ENCODE data around the gene PICALM. TPM values are rescaled to one million over a fixed set of nuclear protein-coding genes. Genes with fewer than 3 reads are reported as not detected.

Gene PICALM
- total and polyA plus RNA-seq, 2 of the 4 experiments (the other 2 are of a cell fraction): 235 to 453 TPM

GRCh38 chr11:85974122-85974521 is 94.8 kb downstream of the PICALM start:
- Histone ChIP-seq H2BK20ac (ENCODE audit: low read depth, low read length) (no peak overlapping the region), H3K9ac (ENCODE audit: low read depth, low read length) (no peak overlapping the region), H2BK5ac (ENCODE audit: low read depth, low read length, poor library complexity, severe bottlenecking) (no peak overlapping the region), H3K27me3 (ENCODE audit: control insufficient read depth, insufficient read depth, low read length) (no peaks in the 10 kb centered on the region), H3K4ac (ENCODE audit: low read depth, low read length) (no peak overlapping the region), H3K79me1 (ENCODE audit: low read depth in 1 of 2, low read length in 2 of 2) (peaks cover 26 to 56% of the 10 kb centered on the region in 2 experiments), H3K14ac (replicated peaks; ENCODE audit: low read depth, low read length) (no peak overlapping the region), H3K4me2 (ENCODE audit: low read depth, low read length) (no peak overlapping the region), H3K18ac (ENCODE audit: low read depth, low read length) (no peak overlapping the region), H3K4me1 (ENCODE audit: control insufficient read depth, insufficient read depth, low read length) (peaks cover 2% of the 10 kb centered on the region), H4K5ac (ENCODE audit: low read depth, low read length) (no peak overlapping the region), H3K23ac (ENCODE audit: low read depth, low read length) (no peak overlapping the region), H4K20me1 (ENCODE audit: insufficient read depth, low read length) (peaks cover 18% of the 10 kb centered on the region), H3K36me3 (ENCODE audit: control insufficient read depth, insufficient read depth, low read length) (peaks cover 30% of the 10 kb centered on the region), H2AK9ac (replicated peaks; ENCODE audit: low read depth, low read length, poor library complexity) (no peak overlapping the region), H3K9me3 (ENCODE audit: control insufficient read depth, insufficient read depth, low read length) (no peaks in the 10 kb centered on the region), H2AK5ac (ENCODE audit: low read depth, low read length) (no peak overlapping the region), H2AFZ (replicated peaks; ENCODE audit: low read length, poor library complexity) (no peak overlapping the region), H2BK15ac (ENCODE audit: low read depth, low read length) (no peak overlapping the region), H2BK120ac (ENCODE audit: low read depth, low read length) (no peak overlapping the region), H4K91ac (ENCODE audit: insufficient read depth, low read depth, low read length) (no peak overlapping the region), H4K8ac (ENCODE audit: low read depth in 2 of 2, low read length in 2 of 2) (no peak overlapping the region; a peak in 1 of 4 replicates), H3K4me3 (ENCODE audit: insufficient read depth, low read depth, low read length) (no peak overlapping the region), H3K56ac (ENCODE audit: extremely low read depth, insufficient read depth, low read length) (no peak overlapping the region), H3K9me1 (ENCODE audit: insufficient read depth, low read length) (no peaks in the 10 kb centered on the region), H3K27ac (ENCODE audit: insufficient read depth, low read length) (no peak overlapping the region; the same call in 1 of the 2 replicates)
- no CpG with 5 or more reads among the region's 4 CpGs for WGBS, 2 experiments (ENCODE audit: extremely low coverage in 2 of 2, insufficient read length in 1 of 2)
- no peak for TF ChIP-seq RFX5 (IDR thresholded peaks at IDR 0.05; ENCODE audit: low read depth, low read length)
- TF ChIP-seq CEBPB (IDR thresholded peaks at IDR 0.05; ENCODE audit: low read depth, low read length): peak; percentile 13; the same call in 1 of the 2 replicates
- ATAC-seq (ENCODE audit: low read depth) (no peak), DNase-seq (peak; percentile 48)
- CTCF ChIA-PET: no interaction called here
- in situ Hi-C loops (cut with MboI; ENCODE audit: low sequenced_read_pairs) (no loop called here), dilution Hi-C loops (cut with HindIII; ENCODE audit: low sequenced_read_pairs, unreplicated experiment) (no loop called here), intact Hi-C loops (cut with micrococcal nuclease) (no loop called here)
- BruUV-seq (replicated peaks): no TSS peak
- POLR2A ChIA-PET (ENCODE audit: unreplicated experiment): no interaction called here

All from IMR-90 (cell line).